H7 (cell line): Measurements from ENCODE around the gene TUFT1. TPM values are rescaled to one million over a fixed set of nuclear protein-coding genes. Genes with fewer than 3 reads are reported as not detected.
A peak's percentile ranks its signal among the peaks of the same experiment; 100 is the strongest.

ENCODE experiments used
- DNase-seq: peaks from one replicate; pipeline ENCODE4 v3.0.0; 2012
- H3K27me3 ChIP-seq: 2 replicates; pipeline ENCODE4 v1.6.0; 2011; ENCODE audit warnings: mild to moderate bottlenecking, low read length; ENCODE audit not compliant: control insufficient read depth, insufficient read depth
- H3K36me3 ChIP-seq: replicated peaks from 2 replicates; pipeline ENCODE4 v1.5.1; 2011; ENCODE audit warnings: low read length; ENCODE audit not compliant: control insufficient read depth, insufficient read depth
- H3K4me3 ChIP-seq: 2 replicates; pipeline ENCODE4 v1.5.1; 2011; ENCODE audit warnings: low read depth, mild to moderate bottlenecking, control low read depth, low read length, moderate library complexity; ENCODE audit not compliant: insufficient read depth
- total RNA-seq: library from RNA; depleted of rRNA; stranded (reverse); fragments of >200 nt; shearing (Covaris generic); gene quantifications from 2 replicates; pipeline ENCODE4 v1.2.3, GENCODE V29; 2014; rRNA removed

The TUFT1 gene
- total RNA-seq = 11.3 and 11.9 TPM in 2 replicates

GRCh38 chr1:151540021-151540981, at the start of gene TUFT1:
TUFT1 (plus strand) TSS chr1:151540309; CDS start chr1:151540367, 58 bp downstream.
- H3K4me3 ChIP-seq = peak within 1 kb of the TSS; percentile 99
- peak; percentile 93 for DNase-seq

GRCh38 chr1:151491641-151492040, 48.5 kb upstream of the TUFT1 start:
- no peak overlapping the region for H3K4me3 ChIP-seq
- H3K36me3 ChIP-seq = no peaks in the 10 kb centered on the region
- no peaks in the 10 kb centered on the region for H3K27me3 ChIP-seq
- no peak for DNase-seq

More at GRCh38 chr1:151540021-151540981, at the start of gene TUFT1:
- Histone ChIP-seq H3K36me3 (peaks cover 15% of the 10 kb centered on the region), H3K27me3 (no peaks in the 10 kb centered on the region; the same call in 1 of the 2 replicates)

- H3K27me3 ChIP-seq = no peaks in the 10 kb centered on the region
- no peaks in the 10 kb centered on the region for H3K36me3 ChIP-seq
- DNase-seq = no peak
- H3K4me3 ChIP-seq = no peak overlapping the region
Measured at GRCh38 chr1:151492120-151492519, 48.0 kb upstream of the TUFT1 start.

- H3K27me3 ChIP-seq = no peaks in the 10 kb centered on the region
- H3K36me3 ChIP-seq = no peaks in the 10 kb centered on the region
- DNase-seq = no peak
- H3K4me3 ChIP-seq = no peak overlapping the region
Measured at GRCh38 chr1:151493042-151493441, 47.1 kb upstream of the TUFT1 start.

GRCh38 chr1:151494741-151495281, 45.3 kb upstream of the TUFT1 start:
- Histone ChIP-seq H3K27me3 (no peaks in the 10 kb centered on the region; the same call in 1 of the 2 replicates), H3K4me3 (no peak overlapping the region), H3K36me3 (no peaks in the 10 kb centered on the region)
- DNase-seq = peak; percentile 26

- no peaks in the 10 kb centered on the region for H3K36me3 ChIP-seq
- H3K4me3 ChIP-seq = no peak overlapping the region
- H3K27me3 ChIP-seq = no peaks in the 10 kb centered on the region; the same call in 1 of the 2 replicates
- DNase-seq = no peak
Measured at GRCh38 chr1:151495316-151495715, 44.8 kb upstream of the TUFT1 start.

GRCh38 chr1:151499365-151499764, 40.7 kb upstream of the TUFT1 start:
- no peaks in the 10 kb centered on the region; the same call in 1 of the 2 replicates for H3K27me3 ChIP-seq
- H3K4me3 ChIP-seq = no peak overlapping the region
- DNase-seq = no peak
- no peaks in the 10 kb centered on the region for H3K36me3 ChIP-seq

- DNase-seq = no peak
- no peak overlapping the region for H3K4me3 ChIP-seq
- H3K27me3 ChIP-seq = no peaks in the 10 kb centered on the region; the same call in 1 of the 2 replicates
- H3K36me3 ChIP-seq = no peaks in the 10 kb centered on the region
Measured at GRCh38 chr1:151499930-151500329, 40.2 kb upstream of the TUFT1 start.

- Histone ChIP-seq H3K27me3 (no peaks in the 10 kb centered on the region; the same call in 1 of the 2 replicates), H3K36me3 (no peaks in the 10 kb centered on the region), H3K4me3 (no peak overlapping the region)
- no peak for DNase-seq
Measured at GRCh38 chr1:151501474-151501873, 38.6 kb upstream of the TUFT1 start.

- Histone ChIP-seq H3K36me3 (no peaks in the 10 kb centered on the region), H3K4me3 (no peak overlapping the region)
- no peak for DNase-seq
Measured at GRCh38 chr1:151502035-151502700, 37.9 kb upstream of the TUFT1 start.

GRCh38 chr1:151502859-151503780, 37.0 kb upstream of the TUFT1 start:
- DNase-seq = no peak
- H3K27me3 ChIP-seq = no peaks in the 10 kb centered on the region; the same call in 1 of the 2 replicates
- no peak overlapping the region for H3K4me3 ChIP-seq
- H3K36me3 ChIP-seq = no peaks in the 10 kb centered on the region

More at GRCh38 chr1:151502035-151502700, 37.9 kb upstream of the TUFT1 start:
- no peaks in the 10 kb centered on the region; the same call in 1 of the 2 replicates for H3K27me3 ChIP-seq

GRCh38 chr1:151504252-151504651, 35.9 kb upstream of the TUFT1 start:
- no peak overlapping the region for H3K4me3 ChIP-seq
- H3K36me3 ChIP-seq = no peaks in the 10 kb centered on the region
- no peaks in the 10 kb centered on the region; the same call in 1 of the 2 replicates for H3K27me3 ChIP-seq
- DNase-seq = no peak

- DNase-seq = no peak
- Histone ChIP-seq H3K27me3 (no peaks in the 10 kb centered on the region; the same call in 1 of the 2 replicates), H3K4me3 (no peak overlapping the region), H3K36me3 (no peaks in the 10 kb centered on the region)
Measured at GRCh38 chr1:151504759-151505158, 35.4 kb upstream of the TUFT1 start.
